GM21825 (cell line): Measurements from ENCODE around the gene SLC12A2.

ENCODE experiments used
- ATAC-seq: cut with Tn5 transposase; IDR thresholded peaks from one replicate; pipeline ENCODE4 v1.9.1; 2021; ENCODE audit warnings: mild to moderate bottlenecking, moderate library complexity; ENCODE audit not compliant: unreplicated experiment

Gene SLC12A2

GRCh38 chr5:128083033-128083810 lies at the start of gene SLC12A2:
SLC12A2 (plus strand) TSS chr5:128083766; CDS start chr5:128083955, 189 bp downstream.
- ATAC-seq: peak; percentile 56

GRCh38 chr5:128035689-128036088 lies 47.9 kb upstream of the SLC12A2 start:
- no peak for ATAC-seq

GRCh38 chr5:128036950-128037349 lies 46.6 kb upstream of the SLC12A2 start:
- ATAC-seq: no peak

- no peak for ATAC-seq
These were observed 44.9 kb upstream of the SLC12A2 start for GRCh38 chr5:128038643-128039042.

GRCh38 chr5:128040927-128041326 lies 42.6 kb upstream of the SLC12A2 start:
- ATAC-seq: no peak

- no peak for ATAC-seq
These were observed 30.8 kb upstream of the SLC12A2 start for GRCh38 chr5:128052780-128053179.

- ATAC-seq: no peak
These were observed 30.1 kb upstream of the SLC12A2 start for GRCh38 chr5:128053291-128053954.

GRCh38 chr5:128060644-128061385 lies 22.8 kb upstream of the SLC12A2 start:
- ATAC-seq: no peak

- ATAC-seq: no peak
These were observed 21.3 kb upstream of the SLC12A2 start for GRCh38 chr5:128062172-128062746.

- ATAC-seq: no peak
These were observed 9.4 kb upstream of the SLC12A2 start for GRCh38 chr5:128074171-128074570.

GRCh38 chr5:128074953-128075352 lies 8.6 kb upstream of the SLC12A2 start:
- ATAC-seq: no peak

- ATAC-seq: no peak
These were observed 6.0 kb upstream of the SLC12A2 start for GRCh38 chr5:128077526-128077925.

GRCh38 chr5:128081111-128081851 lies 2.3 kb upstream of the SLC12A2 start:
- no peak for ATAC-seq

- ATAC-seq: no peak
These were observed 974 bp upstream of the SLC12A2 start for GRCh38 chr5:128082551-128083032.

- peak; percentile 36 for ATAC-seq
These were observed 253 bp downstream of the SLC12A2 start for GRCh38 chr5:128083811-128084227.

GRCh38 chr5:128084228-128085167 lies 932 bp downstream of the SLC12A2 start:
- peak; percentile 12 for ATAC-seq

- no peak for ATAC-seq
These were observed 1.8 kb downstream of the SLC12A2 start for GRCh38 chr5:128085413-128085812.

GRCh38 chr5:128091579-128091978 lies 8.0 kb downstream of the SLC12A2 start:
- ATAC-seq: no peak

- no peak for ATAC-seq
These were observed 8.6 kb downstream of the SLC12A2 start for GRCh38 chr5:128092144-128092543.
